HEK293 (cell line): ENCODE measurements around the gene CBX1.

ENCODE experiments used
- KLF1 ChIP-seq: fragments of 450-650 bp; formaldehyde crosslinking; IDR thresholded peaks from 2 replicates; pipeline ENCODE4 v1.5.1; 2016; ENCODE audit warnings: missing biosample characterization, missing genetic modification characterization
- KLF8 ChIP-seq: fragments of 450-650 bp; formaldehyde crosslinking; IDR thresholded peaks from 2 replicates; pipeline ENCODE4 v1.5.1; 2016; ENCODE audit warnings: missing biosample characterization, missing genetic modification characterization
- KLF9 ChIP-seq: fragments of 450-650 bp; formaldehyde crosslinking; IDR thresholded peaks from 2 replicates; pipeline ENCODE4 v1.5.1; 2016; ENCODE audit warnings: missing biosample characterization, missing genetic modification characterization, low read depth
- ZBTB48 ChIP-seq: fragments of 450-650 bp; formaldehyde crosslinking; IDR thresholded peaks from 2 replicates; pipeline ENCODE4 v1.5.1; 2016; ENCODE audit warnings: missing biosample characterization, missing genetic modification characterization
- ZNF140 ChIP-seq: fragments of 450-650 bp; formaldehyde crosslinking; IDR thresholded peaks from 2 replicates; pipeline ENCODE4 v1.5.1; 2016; ENCODE audit warnings: missing biosample characterization, missing genetic modification characterization
- ZNF24 ChIP-seq: fragments of 450-650 bp; formaldehyde crosslinking; IDR thresholded peaks from 2 replicates; pipeline ENCODE4 v1.5.1; 2016; ENCODE audit warnings: missing biosample characterization, missing genetic modification characterization
- ZNF292 ChIP-seq: fragments of 450-650 bp; formaldehyde crosslinking; IDR thresholded peaks from 2 replicates; pipeline ENCODE4 v1.5.1; 2016; ENCODE audit warnings: low read depth, missing biosample characterization, missing genetic modification characterization, borderline replicate concordance
- ZNF423 ChIP-seq: fragments of 450-650 bp; formaldehyde crosslinking; IDR thresholded peaks from 2 replicates; pipeline ENCODE4 v1.5.1; 2016; ENCODE audit warnings: missing biosample characterization, missing genetic modification characterization
- ZNF596 ChIP-seq: fragments of 450-650 bp; IDR thresholded peaks from 2 replicates; pipeline ENCODE4 v1.5.0; 2018; ENCODE audit warnings: missing biosample characterization, mild to moderate bottlenecking, missing genetic modification characterization, moderate library complexity
- ZSCAN16 ChIP-seq: fragments of 450-650 bp; formaldehyde crosslinking; IDR thresholded peaks from 2 replicates; pipeline ENCODE4 v1.5.1; 2016; ENCODE audit warnings: missing biosample characterization, missing genetic modification characterization
- TF ChIP-seq, protein P1 (sequence below): fragments of 450-650 bp; formaldehyde crosslinking; IDR thresholded peaks from 2 replicates; pipeline ENCODE4 v1.5.1; 2016; ENCODE audit warnings: missing biosample characterization, missing genetic modification characterization
- TF ChIP-seq, protein P2 (sequence below): fragments of 450-650 bp; formaldehyde crosslinking; IDR thresholded peaks from 2 replicates; pipeline ENCODE4 v1.5.1; 2016; ENCODE audit warnings: missing biosample characterization, missing genetic modification characterization
- TF ChIP-seq, protein P3 (sequence below): fragments of 450-650 bp; formaldehyde crosslinking; IDR thresholded peaks from 2 replicates; pipeline ENCODE4 v1.5.1; 2016; ENCODE audit warnings: missing biosample characterization, missing genetic modification characterization
- TF ChIP-seq, protein P4 (sequence below): fragments of 450-650 bp; formaldehyde crosslinking; IDR thresholded peaks from 2 replicates; pipeline ENCODE4 v1.5.1; 2016; ENCODE audit warnings: missing biosample characterization, missing genetic modification characterization
- TF ChIP-seq, protein P5 (sequence below): fragments of 450-650 bp; formaldehyde crosslinking; IDR thresholded peaks from 2 replicates; pipeline ENCODE4 v1.5.1; 2016; ENCODE audit warnings: missing biosample characterization, missing genetic modification characterization

Gene CBX1

DNA sequence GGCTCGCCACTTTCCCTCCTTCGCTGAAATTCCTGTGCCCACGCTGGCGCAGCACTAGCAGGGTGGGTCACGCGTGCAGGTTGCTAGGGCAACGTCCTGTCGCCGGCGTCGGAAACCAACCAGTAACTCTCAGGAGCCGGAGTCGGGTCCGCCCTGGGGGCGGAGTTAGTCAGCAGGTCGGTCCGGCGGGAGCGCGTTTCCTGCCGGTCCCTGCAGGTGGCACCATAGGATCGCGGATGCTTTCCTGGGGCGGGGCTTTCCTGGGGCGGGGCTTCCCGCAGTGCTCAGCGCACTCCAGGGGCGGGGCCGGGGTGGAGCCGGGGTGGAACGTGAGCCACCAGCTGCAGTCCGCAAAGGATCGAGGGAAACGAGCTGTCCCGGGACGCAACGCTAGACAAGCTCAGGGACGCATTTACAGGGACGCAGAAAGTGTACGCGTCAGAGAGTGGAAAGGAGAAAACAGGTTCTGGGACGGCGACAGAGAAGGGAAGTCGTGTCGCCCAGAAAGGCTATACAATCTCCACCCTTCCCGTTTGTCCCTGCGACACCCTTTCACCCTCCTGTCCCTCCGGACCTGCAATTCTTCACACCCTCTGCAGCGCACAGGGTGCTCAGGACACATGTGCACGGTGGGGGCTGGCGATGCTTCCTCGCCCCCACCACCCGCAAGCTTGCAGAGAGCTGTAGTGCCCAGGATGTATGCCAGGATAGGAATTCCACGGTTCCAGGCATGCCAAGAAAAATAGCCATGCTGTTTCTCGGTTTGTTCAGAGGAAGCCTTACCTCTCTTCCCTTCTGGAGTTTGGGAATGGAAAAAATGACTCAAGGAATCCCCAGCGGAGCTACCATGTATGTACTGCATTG lies 76.0 kb downstream of the CBX1 start (continued):
- TF ChIP-seq, protein P1, sequence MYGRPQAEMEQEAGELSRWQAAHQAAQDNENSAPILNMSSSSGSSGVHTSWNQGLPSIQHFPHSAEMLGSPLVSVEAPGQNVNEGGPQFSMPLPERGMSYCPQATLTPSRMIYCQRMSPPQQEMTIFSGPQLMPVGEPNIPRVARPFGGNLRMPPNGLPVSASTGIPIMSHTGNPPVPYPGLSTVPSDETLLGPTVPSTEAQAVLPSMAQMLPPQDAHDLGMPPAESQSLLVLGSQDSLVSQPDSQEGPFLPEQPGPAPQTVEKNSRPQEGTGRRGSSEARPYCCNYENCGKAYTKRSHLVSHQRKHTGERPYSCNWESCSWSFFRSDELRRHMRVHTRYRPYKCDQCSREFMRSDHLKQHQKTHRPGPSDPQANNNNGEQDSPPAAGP = peak; percentile 45
- TF ChIP-seq ZNF140 (tag by site-specific recombination) = no peak
- peak; percentile 72 for TF ChIP-seq KLF9 (tag by site-specific recombination)
- TF ChIP-seq, protein P2, sequence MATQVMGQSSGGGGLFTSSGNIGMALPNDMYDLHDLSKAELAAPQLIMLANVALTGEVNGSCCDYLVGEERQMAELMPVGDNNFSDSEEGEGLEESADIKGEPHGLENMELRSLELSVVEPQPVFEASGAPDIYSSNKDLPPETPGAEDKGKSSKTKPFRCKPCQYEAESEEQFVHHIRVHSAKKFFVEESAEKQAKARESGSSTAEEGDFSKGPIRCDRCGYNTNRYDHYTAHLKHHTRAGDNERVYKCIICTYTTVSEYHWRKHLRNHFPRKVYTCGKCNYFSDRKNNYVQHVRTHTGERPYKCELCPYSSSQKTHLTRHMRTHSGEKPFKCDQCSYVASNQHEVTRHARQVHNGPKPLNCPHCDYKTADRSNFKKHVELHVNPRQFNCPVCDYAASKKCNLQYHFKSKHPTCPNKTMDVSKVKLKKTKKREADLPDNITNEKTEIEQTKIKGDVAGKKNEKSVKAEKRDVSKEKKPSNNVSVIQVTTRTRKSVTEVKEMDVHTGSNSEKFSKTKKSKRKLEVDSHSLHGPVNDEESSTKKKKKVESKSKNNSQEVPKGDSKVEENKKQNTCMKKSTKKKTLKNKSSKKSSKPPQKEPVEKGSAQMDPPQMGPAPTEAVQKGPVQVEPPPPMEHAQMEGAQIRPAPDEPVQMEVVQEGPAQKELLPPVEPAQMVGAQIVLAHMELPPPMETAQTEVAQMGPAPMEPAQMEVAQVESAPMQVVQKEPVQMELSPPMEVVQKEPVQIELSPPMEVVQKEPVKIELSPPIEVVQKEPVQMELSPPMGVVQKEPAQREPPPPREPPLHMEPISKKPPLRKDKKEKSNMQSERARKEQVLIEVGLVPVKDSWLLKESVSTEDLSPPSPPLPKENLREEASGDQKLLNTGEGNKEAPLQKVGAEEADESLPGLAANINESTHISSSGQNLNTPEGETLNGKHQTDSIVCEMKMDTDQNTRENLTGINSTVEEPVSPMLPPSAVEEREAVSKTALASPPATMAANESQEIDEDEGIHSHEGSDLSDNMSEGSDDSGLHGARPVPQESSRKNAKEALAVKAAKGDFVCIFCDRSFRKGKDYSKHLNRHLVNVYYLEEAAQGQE = 0 out of 2 replicates have a peak, but pooled peaks have one; percentile 56
- TF ChIP-seq KLF1 (tag by site-specific recombination) = peak; percentile 91
- TF ChIP-seq ZNF423 (tag by site-specific recombination) = peak; percentile 37; the same call in 1 of the 2 replicates
- TF ChIP-seq ZSCAN16 = peak; percentile 74; the same call in 1 of the 2 replicates
- 0 out of 2 replicates have a peak, but pooled peaks have one; percentile 6 for TF ChIP-seq ZNF24 (tag by site-specific recombination)
- TF ChIP-seq ZNF292 = no peak
- TF ChIP-seq, protein P3, sequence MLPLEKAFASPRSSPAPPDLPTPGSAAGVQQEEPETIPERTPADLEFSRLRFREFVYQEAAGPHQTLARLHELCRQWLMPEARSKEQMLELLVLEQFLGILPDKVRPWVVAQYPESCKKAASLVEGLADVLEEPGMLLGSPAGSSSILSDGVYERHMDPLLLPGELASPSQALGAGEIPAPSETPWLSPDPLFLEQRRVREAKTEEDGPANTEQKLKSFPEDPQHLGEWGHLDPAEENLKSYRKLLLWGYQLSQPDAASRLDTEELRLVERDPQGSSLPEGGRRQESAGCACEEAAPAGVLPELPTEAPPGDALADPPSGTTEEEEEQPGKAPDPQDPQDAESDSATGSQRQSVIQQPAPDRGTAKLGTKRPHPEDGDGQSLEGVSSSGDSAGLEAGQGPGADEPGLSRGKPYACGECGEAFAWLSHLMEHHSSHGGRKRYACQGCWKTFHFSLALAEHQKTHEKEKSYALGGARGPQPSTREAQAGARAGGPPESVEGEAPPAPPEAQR (tag by site-specific recombination) = no peak
- TF ChIP-seq, protein P4, sequence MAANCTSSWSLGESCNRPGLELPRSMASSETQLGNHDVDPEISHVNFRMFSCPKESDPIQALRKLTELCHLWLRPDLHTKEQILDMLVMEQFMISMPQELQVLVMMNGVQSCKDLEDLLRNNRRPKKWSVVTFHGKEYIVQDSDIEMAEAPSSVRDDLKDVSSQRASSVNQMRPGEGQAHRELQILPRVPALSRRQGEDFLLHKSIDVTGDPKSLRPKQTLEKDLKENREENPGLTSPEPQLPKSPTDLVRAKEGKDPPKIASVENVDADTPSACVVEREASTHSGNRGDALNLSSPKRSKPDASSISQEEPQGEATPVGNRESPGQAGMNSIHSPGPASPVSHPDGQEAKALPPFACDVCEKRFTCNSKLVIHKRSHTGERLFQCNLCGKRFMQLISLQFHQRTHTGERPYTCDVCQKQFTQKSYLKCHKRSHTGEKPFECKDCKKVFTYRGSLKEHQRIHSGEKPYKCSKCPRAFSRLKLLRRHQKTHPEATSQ = peak; percentile 49; the same call in 1 of the 2 replicates
- no peak for TF ChIP-seq ZNF596 (tag by site-specific recombination)
- TF ChIP-seq ZBTB48 (tag by site-specific recombination) = peak; percentile 87
- TF ChIP-seq, protein P5, sequence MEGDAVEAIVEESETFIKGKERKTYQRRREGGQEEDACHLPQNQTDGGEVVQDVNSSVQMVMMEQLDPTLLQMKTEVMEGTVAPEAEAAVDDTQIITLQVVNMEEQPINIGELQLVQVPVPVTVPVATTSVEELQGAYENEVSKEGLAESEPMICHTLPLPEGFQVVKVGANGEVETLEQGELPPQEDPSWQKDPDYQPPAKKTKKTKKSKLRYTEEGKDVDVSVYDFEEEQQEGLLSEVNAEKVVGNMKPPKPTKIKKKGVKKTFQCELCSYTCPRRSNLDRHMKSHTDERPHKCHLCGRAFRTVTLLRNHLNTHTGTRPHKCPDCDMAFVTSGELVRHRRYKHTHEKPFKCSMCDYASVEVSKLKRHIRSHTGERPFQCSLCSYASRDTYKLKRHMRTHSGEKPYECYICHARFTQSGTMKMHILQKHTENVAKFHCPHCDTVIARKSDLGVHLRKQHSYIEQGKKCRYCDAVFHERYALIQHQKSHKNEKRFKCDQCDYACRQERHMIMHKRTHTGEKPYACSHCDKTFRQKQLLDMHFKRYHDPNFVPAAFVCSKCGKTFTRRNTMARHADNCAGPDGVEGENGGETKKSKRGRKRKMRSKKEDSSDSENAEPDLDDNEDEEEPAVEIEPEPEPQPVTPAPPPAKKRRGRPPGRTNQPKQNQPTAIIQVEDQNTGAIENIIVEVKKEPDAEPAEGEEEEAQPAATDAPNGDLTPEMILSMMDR (tag by site-specific recombination) = peak; percentile 86
- TF ChIP-seq KLF8 = peak; percentile 98
